Liver (tissue), 3 donors: Measurements from ENCODE around the gene BORCS5.

Source experiments
- FOXA1 ChIP-seq: IDR thresholded peaks from 2 replicates; pipeline ENCODE4 v1.6.1; 2016; ENCODE audit warnings: antibody characterized with exemption
- GABPA ChIP-seq, 2 donors: IDR thresholded peaks in 1 of 2; conservative IDR thresholded peaks in 1 of 2; 2 replicates each; pipeline ENCODE4 v1.6.1; 2016; ENCODE audit warnings: antibody characterized with exemption in 2 of 2, mild to moderate bottlenecking in 1 of 2, moderate library complexity in 1 of 2
- JUND ChIP-seq, 2 donors: IDR thresholded peaks; 2 replicates each; pipeline ENCODE4 v1.6.1; 2016; ENCODE audit warnings: antibody characterized with exemption in 2 of 2
- NR2F2 ChIP-seq: IDR thresholded peaks from 2 replicates; pipeline ENCODE4 v1.6.1; 2016; ENCODE audit warnings: antibody characterized with exemption
- RAD21 ChIP-seq, 2 donors: IDR thresholded peaks; 2 replicates each; pipeline ENCODE4 v1.6.1; 2016; ENCODE audit warnings: antibody characterized with exemption in 2 of 2, mild to moderate bottlenecking in 2 of 2
- RXRA ChIP-seq, 2 donors: IDR thresholded peaks; 2 replicates each; pipeline ENCODE4 v1.6.1; 2017 to 2018; ENCODE audit warnings: antibody characterized with exemption in 2 of 2, mild to moderate bottlenecking in 1 of 2
- TAF1 ChIP-seq: conservative IDR thresholded peaks from 2 replicates; pipeline ENCODE4 v1.6.1; 2016; ENCODE audit warnings: antibody characterized with exemption, mild to moderate bottlenecking
- YY1 ChIP-seq: IDR thresholded peaks from 2 replicates; pipeline ENCODE4 v1.6.1; 2016; ENCODE audit warnings: antibody characterized with exemption, mild to moderate bottlenecking
- TF ChIP-seq, protein P1 (sequence below): fragments of 150-350 bp; IDR thresholded peaks from 2 replicates; pipeline ENCODE4 v1.5.1; 2017; ENCODE audit warnings: improper control_type of control experiment, low read depth, low read length; ENCODE audit not compliant: missing input control
- TF ChIP-seq, protein P2 (sequence below): IDR thresholded peaks from 2 replicates; pipeline ENCODE4 v1.6.1; 2016; ENCODE audit warnings: antibody characterized with exemption
- TF ChIP-seq, protein P3 (sequence below): IDR thresholded peaks from 2 replicates; pipeline ENCODE4 v1.6.1; 2016; ENCODE audit warnings: antibody characterized with exemption, mild to moderate bottlenecking
- donor health status: healthy.
- donor health status: healthy.

DNA sequence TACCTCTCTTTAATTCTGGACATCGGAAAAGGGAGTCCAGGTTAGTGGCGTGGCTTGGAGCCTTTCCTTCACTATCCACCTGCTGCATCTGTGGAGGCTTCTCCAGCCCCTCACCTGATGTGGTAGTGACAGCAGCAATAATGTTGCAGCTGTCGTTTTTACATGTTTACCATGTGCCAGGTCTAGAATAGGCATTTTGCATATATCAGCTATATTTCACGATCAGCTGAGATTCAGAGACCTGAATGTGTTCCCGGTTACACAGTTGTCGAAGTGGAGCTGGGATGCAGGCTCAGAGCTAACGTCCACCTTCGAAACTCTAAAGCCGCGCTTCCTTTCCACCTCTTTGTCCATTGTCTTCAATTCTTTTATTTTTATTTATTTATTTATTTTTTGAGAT is 91.0 kb downstream of the BORCS5 start:
- TF ChIP-seq, protein P1, sequence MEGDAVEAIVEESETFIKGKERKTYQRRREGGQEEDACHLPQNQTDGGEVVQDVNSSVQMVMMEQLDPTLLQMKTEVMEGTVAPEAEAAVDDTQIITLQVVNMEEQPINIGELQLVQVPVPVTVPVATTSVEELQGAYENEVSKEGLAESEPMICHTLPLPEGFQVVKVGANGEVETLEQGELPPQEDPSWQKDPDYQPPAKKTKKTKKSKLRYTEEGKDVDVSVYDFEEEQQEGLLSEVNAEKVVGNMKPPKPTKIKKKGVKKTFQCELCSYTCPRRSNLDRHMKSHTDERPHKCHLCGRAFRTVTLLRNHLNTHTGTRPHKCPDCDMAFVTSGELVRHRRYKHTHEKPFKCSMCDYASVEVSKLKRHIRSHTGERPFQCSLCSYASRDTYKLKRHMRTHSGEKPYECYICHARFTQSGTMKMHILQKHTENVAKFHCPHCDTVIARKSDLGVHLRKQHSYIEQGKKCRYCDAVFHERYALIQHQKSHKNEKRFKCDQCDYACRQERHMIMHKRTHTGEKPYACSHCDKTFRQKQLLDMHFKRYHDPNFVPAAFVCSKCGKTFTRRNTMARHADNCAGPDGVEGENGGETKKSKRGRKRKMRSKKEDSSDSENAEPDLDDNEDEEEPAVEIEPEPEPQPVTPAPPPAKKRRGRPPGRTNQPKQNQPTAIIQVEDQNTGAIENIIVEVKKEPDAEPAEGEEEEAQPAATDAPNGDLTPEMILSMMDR = no peak
- TF ChIP-seq FOXA1 (no peak), TAF1 (no peak), JUND (IDR thresholded peaks at IDR 0.05) (no peak), RXRA (IDR thresholded peaks at IDR 0.05) (no peak), GABPA (IDR thresholded peaks at IDR 0.05 in 1 of 2, conservative IDR thresholded peaks at IDR 0.05 in 1 of 2) (no peak), YY1 (no peak), RAD21 (IDR thresholded peaks at IDR 0.05) (no peak), NR2F2 (no peak)
- TF ChIP-seq, protein P2, sequence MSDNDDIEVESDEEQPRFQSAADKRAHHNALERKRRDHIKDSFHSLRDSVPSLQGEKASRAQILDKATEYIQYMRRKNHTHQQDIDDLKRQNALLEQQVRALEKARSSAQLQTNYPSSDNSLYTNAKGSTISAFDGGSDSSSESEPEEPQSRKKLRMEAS = no peak
- TF ChIP-seq, protein P3, sequence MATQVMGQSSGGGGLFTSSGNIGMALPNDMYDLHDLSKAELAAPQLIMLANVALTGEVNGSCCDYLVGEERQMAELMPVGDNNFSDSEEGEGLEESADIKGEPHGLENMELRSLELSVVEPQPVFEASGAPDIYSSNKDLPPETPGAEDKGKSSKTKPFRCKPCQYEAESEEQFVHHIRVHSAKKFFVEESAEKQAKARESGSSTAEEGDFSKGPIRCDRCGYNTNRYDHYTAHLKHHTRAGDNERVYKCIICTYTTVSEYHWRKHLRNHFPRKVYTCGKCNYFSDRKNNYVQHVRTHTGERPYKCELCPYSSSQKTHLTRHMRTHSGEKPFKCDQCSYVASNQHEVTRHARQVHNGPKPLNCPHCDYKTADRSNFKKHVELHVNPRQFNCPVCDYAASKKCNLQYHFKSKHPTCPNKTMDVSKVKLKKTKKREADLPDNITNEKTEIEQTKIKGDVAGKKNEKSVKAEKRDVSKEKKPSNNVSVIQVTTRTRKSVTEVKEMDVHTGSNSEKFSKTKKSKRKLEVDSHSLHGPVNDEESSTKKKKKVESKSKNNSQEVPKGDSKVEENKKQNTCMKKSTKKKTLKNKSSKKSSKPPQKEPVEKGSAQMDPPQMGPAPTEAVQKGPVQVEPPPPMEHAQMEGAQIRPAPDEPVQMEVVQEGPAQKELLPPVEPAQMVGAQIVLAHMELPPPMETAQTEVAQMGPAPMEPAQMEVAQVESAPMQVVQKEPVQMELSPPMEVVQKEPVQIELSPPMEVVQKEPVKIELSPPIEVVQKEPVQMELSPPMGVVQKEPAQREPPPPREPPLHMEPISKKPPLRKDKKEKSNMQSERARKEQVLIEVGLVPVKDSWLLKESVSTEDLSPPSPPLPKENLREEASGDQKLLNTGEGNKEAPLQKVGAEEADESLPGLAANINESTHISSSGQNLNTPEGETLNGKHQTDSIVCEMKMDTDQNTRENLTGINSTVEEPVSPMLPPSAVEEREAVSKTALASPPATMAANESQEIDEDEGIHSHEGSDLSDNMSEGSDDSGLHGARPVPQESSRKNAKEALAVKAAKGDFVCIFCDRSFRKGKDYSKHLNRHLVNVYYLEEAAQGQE = no peak
